Dermis microvascular lymphatic vessel endothelial cell (primary cell): Measurements from ENCODE around the gene GAA. TPM values are rescaled to one million over a fixed set of nuclear protein-coding genes. Genes with fewer than 3 reads are reported as not detected.

ENCODE experiments used
- DNase-seq, 2 donors: peaks; one replicate each; pipeline versions ENCODE4 v3.0.0 to v3.0.0-alpha.2; 2010; ENCODE audit warnings: low read depth in 2 of 2
- total RNA-seq: library from RNA; depleted of rRNA; stranded (reverse); fragments of >200 nt; gene quantifications from 2 replicates; pipeline ENCODE4 v1.2.1, GENCODE V29; 2014

The GAA gene
- total RNA-seq, 1 donor from 2014 or later: 5.9 TPM

GRCh38 chr17:80103449-80104085 is 2.2 kb downstream of the GAA start:
- DNase-seq: no peak

GRCh38 chr17:80104321-80104955 is 3.1 kb downstream of the GAA start:
- no peak for DNase-seq

- DNase-seq: no peak
These were observed 3.6 kb downstream of the GAA start for GRCh38 chr17:80104956-80105375.

GRCh38 chr17:80105762-80106161 is 4.4 kb downstream of the GAA start:
- DNase-seq: no peak

- no peak for DNase-seq
These were observed 4.8 kb downstream of the GAA start for GRCh38 chr17:80106176-80106575.

GRCh38 chr17:80106751-80107150 is 5.4 kb downstream of the GAA start:
- no peak for DNase-seq

- no peak for DNase-seq
These were observed 6.0 kb downstream of the GAA start for GRCh38 chr17:80107231-80108021.

- DNase-seq: no peak
These were observed 6.9 kb downstream of the GAA start for GRCh38 chr17:80108036-80108971.

GRCh38 chr17:80109066-80109660 is 7.8 kb downstream of the GAA start:
- no peak for DNase-seq

GRCh38 chr17:80109713-80110446 is 8.5 kb downstream of the GAA start:
- DNase-seq: no peak

- no peak for DNase-seq
These were observed 9.0 kb downstream of the GAA start for GRCh38 chr17:80110447-80110812.

GRCh38 chr17:80110927-80111701 is 9.7 kb downstream of the GAA start:
- DNase-seq: no peak

GRCh38 chr17:80111702-80112470 is 10.5 kb downstream of the GAA start:
- DNase-seq: no peak

- DNase-seq: no peak
These were observed 11.2 kb downstream of the GAA start for GRCh38 chr17:80112471-80113032.

- DNase-seq: no peak
These were observed 11.7 kb downstream of the GAA start for GRCh38 chr17:80113033-80113484.

- no peak for DNase-seq
These were observed 13.4 kb downstream of the GAA start for GRCh38 chr17:80114758-80115157.

- no peak for DNase-seq
These were observed 13.8 kb downstream of the GAA start for GRCh38 chr17:80115159-80115558.

- DNase-seq: peak in 1 of 2 donors; percentile 7
These were observed 15.0 kb downstream of the GAA start for GRCh38 chr17:80116276-80116920.
